NCI-H460 (cell line): ENCODE results near the gene SLC30A2. TPM values are rescaled to one million over a fixed set of nuclear protein-coding genes. Genes with fewer than 3 reads are reported as not detected.

Experiments used
- DNase-seq: peaks from one replicate; pipeline ENCODE4 v3.0.0-alpha.2; 2016; ENCODE audit warnings: low read depth; ENCODE audit errors: extremely low read depth
- total RNA-seq: library from RNA; depleted of rRNA; stranded (reverse); fragments of >200 nt; shearing (Covaris generic); gene quantifications from 2 replicates; pipeline ENCODE4 v1.2.3, GENCODE V29; 2014

The SLC30A2 gene
- total RNA-seq, 1 experiment from 2014 or later = not detected

- no peak for DNase-seq
Observed at GRCh38 chr1:26043765-26044164, 2.2 kb downstream of the SLC30A2 start.

DNA sequence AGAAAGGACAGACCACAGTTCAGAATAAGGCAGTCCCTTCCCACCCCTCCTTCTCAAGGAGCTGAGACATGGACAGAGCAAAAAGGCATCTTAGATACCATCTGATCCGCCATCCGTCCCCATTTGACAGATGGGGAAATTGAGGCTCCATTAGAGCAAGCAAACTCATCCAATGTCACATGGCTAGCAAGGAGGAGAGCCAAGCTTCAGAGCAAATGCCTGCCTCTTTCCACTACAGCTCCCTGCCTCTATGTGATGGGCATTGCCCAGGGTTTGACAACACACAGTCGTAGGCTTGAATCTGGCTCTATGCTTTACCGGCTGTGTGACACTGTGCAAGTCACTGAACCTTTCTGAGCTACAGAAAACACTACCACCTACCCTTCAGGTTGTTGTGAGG is 3.9 kb downstream of the SLC30A2 start:
- DNase-seq = no peak

DNA sequence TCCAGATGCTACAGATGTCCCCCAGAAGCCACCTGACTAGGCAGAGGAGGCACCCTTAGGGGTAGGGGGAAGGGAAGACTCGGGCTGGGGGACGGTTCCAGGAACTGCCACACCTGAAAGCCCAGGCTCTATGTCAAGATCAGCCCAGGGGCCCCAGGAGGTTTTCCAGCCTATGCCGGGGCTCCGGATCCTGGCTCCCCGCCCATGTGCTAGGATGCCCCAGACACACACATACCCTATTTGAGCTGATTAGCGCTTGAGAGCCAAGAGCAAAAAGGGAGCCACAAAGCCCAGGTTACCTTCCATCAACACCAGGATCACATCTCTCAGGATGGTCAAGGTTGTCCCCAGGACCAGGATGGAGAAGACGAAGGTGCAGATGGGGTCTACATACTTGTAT is 4.5 kb downstream of the SLC30A2 start:
- no peak for DNase-seq

DNA sequence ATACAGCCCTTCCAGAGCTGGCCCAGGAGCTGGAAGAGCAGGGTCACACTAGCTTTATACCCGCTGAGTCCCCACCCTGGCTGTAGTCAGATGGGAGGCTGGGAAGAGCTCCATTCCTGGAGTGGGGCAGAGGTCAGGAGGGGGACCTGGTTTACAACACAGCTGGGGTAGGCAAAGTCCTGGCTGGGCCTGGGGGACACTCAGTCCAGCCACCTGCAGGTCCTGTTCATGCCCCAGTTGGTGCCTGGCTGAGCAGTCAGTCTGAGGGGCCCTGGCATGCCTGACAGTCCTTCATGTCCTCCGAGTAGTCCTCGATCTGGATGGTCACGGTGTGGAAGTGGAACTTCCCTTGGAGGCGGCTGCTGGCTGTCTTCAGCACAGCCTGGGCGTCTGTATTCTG is 7.0 kb downstream of the SLC30A2 start:
- DNase-seq = no peak

GRCh38 chr1:26038477-26038876 is 7.4 kb downstream of the SLC30A2 start:
- no peak for DNase-seq

- no peak for DNase-seq
Observed at GRCh38 chr1:26037904-26038303, 8.0 kb downstream of the SLC30A2 start.

GRCh38 chr1:26036756-26037281 is 9.1 kb downstream of the SLC30A2 start:
- DNase-seq = no peak

- peak; percentile 55 for DNase-seq
Observed at GRCh38 chr1:26035959-26036755, 9.8 kb downstream of the SLC30A2 start.

DNA sequence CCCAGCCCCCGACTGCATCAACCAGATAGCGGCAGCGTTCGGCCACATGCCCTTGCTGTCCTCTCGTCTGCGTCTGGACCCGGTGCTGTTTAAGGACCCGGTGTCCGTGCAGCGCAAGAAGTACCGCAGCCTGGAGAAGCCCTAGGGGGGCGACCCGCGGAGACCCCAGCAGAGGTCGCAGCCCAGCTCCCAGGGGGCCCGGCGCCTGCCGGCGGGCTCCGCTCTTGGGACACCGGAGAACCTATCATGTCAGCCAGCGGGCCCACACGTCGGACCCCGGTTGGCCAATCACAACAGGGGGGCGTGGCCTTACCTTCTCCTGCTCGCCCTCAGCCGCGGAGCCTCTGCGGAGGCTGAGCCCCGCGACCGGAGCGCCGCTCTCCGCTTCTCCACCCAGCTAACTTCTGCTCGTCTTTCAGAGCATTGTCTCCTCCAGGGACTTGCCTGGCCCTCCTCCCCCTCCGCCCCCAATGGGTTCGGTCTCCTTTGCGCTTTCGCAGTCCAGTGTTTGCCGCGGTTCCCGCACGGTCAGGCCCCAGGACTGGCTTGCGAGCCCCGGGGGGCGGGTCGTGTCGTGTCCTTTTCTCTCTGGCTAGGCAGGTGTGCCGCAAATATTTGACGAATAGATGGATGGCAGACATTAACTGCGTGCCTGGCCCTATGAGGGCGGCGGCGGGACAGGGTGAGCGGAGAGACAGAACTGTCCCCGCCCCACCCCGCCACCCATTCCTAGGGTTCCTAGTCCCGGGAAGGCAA is 10.5 kb downstream of the SLC30A2 start:
- DNase-seq = peak; percentile 81

GRCh38 chr1:26034504-26035202 is 11.3 kb downstream of the SLC30A2 start:
- DNase-seq = no peak

DNA sequence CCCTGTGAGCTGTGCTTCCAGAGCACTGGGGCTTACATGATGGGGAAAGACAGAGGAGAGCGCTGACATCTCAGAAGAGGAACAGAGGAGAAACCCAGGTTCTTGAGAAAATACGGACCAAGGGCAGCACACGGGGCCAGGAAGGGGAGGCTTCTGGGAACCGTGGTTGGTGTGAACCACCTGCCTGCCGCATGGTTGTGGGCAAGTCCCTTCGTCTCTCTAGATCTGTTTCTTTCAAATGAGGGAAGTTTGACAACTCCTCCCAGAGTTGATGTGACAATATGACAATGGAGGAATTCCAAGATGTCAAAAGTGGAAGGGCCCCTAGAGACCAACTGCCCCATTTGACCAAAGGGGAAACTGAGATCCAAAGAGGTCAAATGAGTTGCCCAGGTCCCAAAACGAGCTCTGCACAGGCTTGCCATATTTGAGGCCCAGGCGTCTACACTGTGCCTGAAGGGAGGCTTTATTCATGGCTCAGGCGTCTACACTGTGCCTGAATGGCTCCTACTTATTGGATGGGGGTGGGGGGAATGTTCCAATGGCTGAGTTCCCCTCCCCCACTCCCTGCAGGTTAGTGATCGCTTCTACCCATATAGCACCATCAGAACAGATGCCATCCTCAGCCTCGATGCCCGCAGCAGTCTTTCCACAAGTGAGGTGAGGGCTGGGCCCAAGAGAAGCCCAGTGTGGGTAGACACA is 13.1 kb downstream of the SLC30A2 start:
- no peak for DNase-seq

GRCh38 chr1:26031611-26032220 is 14.2 kb downstream of the SLC30A2 start:
- no peak for DNase-seq

GRCh38 chr1:26031196-26031595 is 14.7 kb downstream of the SLC30A2 start:
- DNase-seq = no peak

DNA sequence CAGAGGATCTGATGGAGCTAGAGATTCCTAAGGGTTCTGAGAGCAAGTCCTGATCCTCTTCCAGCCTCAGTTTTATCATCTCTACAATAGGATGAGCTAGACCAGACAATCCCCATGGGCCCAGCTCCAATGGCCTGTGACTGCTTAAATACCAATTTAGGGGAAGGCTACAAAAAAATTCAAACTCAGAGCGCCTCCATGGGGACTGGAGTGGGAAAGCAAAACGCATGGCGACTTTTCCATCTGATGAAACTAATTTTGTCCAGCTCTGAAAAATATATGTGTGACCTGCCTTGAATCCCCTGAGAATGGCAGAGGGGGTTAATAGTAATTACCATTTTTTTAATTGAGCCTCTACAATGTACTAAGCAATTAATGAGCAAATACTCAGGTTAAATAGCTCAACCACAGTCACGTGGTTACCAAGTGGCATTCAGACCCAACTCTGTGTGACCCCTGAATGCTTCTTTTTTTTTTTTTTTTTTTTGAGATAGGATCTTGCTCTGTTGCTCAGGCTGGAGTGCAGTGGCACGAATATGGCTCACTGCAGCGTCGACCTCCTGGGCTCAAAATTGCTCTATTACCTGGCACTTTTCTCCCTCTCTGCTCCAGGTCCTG is 15.9 kb downstream of the SLC30A2 start:
- DNase-seq = no peak

- DNase-seq = no peak
Observed at GRCh38 chr1:26029054-26029863, 16.7 kb downstream of the SLC30A2 start.

DNA sequence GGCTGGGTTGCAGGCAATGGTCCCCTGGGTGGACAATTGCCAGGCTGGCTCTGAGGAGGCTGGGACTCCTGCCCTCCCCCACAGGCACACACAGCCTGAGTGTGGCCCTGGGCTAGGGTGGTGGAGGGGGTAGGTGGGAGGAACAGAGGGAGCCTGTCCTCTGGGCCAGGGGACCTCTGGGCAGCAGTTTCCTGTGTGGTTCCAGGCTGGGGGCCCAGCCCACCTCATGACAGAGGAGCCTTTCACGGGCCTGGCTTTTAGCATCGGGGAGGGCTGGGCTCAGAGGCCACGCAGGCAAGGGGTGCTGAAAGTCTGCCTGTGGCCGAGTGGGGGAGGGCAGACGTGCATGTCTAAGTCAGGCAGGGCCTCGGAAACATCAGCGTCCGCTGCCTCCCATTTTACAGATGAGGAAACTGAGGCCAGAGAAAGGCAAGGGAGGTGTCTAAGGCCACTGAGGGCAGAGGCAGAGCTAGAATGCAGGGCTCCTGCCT is 17.4 kb downstream of the SLC30A2 start:
- DNase-seq = no peak

DNA sequence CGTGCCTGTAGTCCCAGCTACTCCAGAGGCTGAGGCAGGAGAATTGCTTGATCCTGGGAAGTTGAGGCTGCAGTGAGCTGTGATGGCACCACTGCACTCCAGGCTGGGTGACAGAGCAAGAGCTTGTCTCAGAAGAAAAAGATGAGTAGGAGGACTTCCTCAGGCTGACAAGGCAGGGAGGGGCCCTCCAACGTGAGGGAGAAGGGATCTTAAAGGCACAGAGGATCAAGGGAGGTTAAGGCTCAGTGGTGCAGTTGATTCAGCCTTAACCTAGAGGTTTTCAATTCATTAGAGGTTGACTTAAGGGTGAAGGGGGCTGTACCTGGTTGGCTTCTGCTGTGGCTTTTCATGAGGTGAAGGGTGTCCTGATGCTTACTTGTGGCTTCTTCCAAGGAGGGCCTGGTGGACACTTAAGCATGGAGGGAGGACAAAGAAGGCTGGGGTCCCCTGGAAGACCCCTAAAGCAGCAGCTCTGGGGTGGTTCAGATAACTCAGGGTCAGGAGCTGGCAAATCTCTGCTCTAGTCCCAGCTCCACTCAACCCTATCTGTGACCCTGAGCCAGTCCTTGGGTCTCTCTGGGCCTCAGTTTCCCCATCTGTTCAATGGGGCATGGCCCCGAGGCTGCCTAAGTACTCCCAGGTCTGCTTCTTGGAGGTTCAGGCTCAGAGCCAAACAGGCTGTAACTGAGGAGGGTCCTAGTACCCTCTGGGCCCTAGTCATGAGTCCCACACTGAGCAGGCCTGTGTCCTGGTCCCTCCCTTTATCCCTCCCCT is 18.0 kb downstream of the SLC30A2 start:
- no peak for DNase-seq

GRCh38 chr1:26025517-26025916 is 20.4 kb downstream of the SLC30A2 start:
- DNase-seq = no peak
